NCI-H187 (cell line): Measurements from ENCODE around the gene CERT1.

Source experiments
- DNase-seq, 2 experiments: peaks; one replicate each; lab custom pipeline; 2025; lab: John Stamatoyannopoulos, UW

CERT1 gene

DNA sequence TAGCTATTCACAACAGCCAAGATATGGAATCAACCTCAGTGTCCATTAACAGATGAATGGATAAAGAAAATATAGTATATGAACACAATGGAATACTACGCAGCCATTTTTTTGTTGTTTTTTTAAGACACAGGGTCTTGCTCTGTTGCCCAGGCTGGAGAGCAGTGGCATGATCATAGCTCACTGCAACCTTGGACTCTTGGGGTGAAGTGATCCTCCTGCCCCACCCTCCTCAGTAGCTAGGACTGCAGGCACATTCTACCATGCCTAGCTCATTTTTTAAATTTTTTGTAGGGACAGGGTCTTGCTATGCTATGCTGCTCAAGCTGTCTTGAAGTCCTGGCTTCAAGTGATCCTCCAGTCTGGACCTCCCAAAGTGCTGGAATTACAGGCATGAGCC is 38.5 kb downstream of the CERT1 start:
- no peak for DNase-seq

GRCh38 chr5:75471193-75471592 is 40.2 kb downstream of the CERT1 start:
- DNase-seq, result no peak

- DNase-seq, result no peak
Measured at GRCh38 chr5:75469017-75469416, 42.4 kb downstream of the CERT1 start.

DNA sequence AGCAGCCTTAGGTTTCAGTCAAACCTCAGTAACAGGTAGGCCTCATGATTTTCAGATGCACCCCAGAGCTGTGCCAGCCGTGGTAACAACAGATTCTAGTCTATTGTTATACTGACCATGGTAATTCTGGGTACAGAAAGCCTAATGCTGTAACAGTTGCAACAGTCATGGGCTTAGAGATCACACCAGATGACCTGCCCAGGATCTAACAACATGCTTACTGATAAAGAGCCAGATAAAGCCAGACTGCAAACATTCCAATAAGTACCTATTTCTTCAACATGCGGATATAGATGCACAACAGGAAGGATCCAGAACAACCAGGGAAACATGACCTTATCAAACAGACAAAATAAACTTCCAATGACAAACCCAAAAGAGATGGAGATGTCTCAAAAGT is 42.8 kb downstream of the CERT1 start:
- DNase-seq, result no peak

DNA sequence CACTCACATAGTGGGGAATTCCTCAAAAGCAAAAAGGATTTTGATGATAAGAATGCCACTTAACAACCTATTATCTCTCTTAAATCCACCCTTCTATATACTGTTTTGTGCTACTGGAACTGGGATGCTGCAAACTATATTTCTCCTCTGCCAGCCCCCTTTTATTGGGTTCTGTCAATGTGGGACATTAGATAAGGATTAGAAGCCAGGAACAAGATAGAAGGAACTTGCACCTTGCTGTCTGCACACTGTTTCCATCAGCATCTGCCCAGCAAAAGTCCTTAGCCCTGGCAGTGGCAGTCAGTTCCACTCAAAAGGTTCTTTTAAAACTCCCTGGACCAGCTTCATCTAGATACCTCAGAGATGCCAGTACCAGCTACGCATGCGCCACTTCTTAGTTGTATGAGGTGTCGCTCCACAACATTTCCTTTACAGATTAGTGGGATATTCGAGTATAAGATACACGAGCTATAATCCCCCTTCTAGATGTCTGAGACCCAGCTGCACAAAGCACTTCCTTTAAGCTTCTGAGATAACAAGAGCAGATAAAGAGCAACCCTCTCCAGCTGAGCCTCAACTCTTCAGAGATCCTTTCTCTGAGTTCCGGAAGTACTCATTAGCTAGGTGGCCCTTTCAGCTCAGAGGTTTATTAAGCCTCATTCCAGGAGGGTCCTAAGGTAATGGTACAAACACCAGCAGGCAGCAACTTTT is 45.3 kb downstream of the CERT1 start:
- DNase-seq, result no peak

DNA sequence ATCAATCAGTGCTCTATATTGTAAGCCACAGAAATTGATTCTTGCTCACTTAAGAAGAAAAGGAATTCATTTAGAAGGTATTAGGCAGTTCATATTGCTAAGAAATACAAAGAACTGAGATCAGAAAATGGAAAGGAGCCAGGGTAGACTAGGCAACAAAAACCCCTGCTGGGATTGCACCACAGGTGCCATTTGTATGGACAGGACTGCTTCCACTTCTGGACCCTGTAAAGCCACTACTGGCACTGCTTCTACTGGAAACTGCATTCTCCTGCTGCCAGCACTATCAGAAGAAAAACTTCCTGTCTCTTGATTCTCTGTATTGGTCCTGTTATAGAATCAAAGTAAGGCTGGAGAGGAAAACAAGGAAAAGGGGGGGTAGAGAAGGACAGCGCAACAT is 45.9 kb downstream of the CERT1 start:
- DNase-seq, result no peak

GRCh38 chr5:75463726-75464125 is 47.7 kb downstream of the CERT1 start:
- DNase-seq, result no peak

DNA sequence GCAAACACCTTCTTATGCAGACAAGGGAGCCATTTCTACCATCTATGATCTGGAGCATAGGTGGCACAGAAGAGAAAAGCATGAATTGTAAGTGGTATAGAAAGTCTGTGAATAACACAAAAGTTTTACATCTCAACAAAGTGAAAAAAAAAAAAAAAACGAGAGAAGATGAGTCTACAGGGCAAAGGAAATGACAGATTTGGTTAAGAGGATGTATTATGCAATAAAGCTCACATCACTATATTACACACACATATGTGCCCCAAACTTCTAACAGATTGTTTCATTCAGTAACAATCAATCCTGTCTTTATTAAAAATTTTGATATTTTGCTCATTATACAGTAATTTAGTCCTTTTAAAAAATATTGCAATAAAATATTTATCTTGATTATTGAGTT is 49.8 kb downstream of the CERT1 start:
- no peak for DNase-seq

- no peak for DNase-seq
Measured at GRCh38 chr5:75460942-75461610, 50.4 kb downstream of the CERT1 start.

- no peak for DNase-seq
Measured at GRCh38 chr5:75460532-75460931, 50.9 kb downstream of the CERT1 start.

DNA sequence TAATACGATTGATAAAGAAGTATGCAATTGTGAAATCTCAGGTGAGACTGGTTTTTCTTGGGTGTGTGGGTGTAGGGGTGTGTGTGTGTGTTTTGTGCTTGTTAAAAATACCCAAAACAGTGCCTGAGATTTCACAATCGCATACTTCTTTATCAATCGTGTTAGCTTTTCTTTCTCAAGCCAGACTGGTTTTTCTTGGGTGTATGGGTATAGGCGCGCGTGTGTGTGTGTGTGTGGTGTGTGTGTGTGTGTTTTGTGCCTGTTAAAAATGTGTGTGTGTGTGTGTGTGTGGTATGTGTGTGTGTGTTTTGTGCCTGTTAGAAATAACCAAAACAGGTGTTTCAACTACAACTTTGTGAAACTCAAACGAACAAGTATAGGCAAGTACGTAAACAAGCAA is 53.7 kb downstream of the CERT1 start:
- DNase-seq, result no peak

GRCh38 chr5:75457161-75457560 is 54.3 kb downstream of the CERT1 start:
- no peak for DNase-seq

- no peak for DNase-seq
Measured at GRCh38 chr5:75450069-75450468, 61.4 kb downstream of the CERT1 start.

GRCh38 chr5:75446068-75446467 is 65.4 kb downstream of the CERT1 start:
- DNase-seq, result no peak

DNA sequence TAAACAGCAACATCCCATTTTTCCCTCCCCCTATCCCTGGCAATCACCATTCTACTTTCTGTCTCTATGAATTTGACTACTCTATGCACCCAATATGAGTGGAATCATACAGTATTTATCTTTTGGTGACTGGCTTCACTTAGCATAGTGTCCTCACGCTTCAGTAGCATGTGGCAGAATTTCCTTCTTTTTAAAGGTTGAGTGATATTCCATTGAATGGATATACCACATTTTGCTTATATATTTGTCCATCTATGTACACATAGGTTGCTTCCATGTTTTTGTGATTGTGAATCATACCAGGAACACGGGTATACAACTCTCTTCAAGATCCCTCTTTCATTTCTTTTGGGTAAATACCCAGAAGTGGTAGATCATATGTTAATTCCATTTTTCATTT is 69.9 kb downstream of the CERT1 start:
- DNase-seq, result no peak

DNA sequence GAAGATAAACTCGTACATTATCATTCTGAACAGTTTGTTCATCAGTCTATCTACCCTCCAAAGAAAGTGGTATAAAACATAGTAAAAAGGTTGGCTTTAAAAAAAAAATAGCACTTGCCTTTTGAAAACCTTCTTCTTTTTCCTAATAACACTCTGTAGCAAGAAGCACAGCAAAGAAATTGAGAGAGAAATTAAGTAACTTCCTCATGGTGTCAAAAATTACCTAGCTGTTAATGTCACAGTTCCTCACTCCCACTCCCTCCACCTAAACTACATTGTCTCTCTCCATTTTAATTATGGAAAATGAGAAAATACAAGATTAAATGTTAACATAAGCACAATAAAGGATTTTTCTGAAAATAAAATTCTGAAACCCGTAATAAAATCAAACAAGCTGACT is 72.2 kb downstream of the CERT1 start:
- DNase-seq, result no peak

- DNase-seq, result no peak
Measured at GRCh38 chr5:75438722-75439121, 72.7 kb downstream of the CERT1 start.

- DNase-seq, result no peak
Measured at GRCh38 chr5:75435096-75435495, 76.3 kb downstream of the CERT1 start.

GRCh38 chr5:75433814-75434506 is 77.5 kb downstream of the CERT1 start:
- DNase-seq, result no peak

GRCh38 chr5:75414241-75414640 is 97.2 kb downstream of the CERT1 start:
- no peak for DNase-seq

DNA sequence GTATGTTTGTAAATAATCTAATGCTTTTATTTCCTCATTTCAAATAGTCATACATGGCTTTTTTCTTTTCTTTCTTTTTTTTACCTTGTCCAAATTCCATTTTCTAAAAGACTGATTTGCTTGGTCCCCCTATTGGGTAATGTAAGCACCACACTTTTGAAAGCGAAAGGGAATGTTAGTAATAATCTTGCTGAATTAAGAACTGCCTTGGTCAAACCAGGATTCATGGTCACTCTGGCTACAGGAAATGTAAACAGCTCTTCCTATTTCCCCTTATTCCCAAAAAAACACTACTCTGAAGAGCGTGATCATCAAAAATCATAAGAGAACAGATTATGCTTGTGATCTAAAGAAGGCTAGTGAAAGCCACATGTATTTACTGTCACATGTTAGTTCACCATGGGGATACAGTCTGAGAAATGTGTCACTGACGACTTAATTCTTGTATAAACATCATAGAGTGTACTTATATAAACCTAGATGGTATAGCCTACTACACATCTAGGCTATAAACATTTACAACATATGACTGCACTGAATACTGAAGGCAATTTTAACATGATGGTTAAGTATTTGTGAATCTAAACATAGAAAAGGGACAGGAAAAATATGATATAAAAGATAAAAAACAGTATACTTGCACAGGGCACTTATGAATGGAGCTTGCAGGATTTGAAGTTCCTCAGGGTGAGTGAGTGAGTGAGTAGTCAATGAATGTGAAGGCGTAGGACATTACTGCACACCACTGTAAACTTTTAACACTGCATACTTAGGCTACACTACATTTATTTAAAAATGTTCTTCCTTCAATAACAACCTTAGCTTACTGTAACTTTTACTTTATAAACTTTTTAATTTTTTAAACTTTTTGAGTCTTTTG is 99.1 kb downstream of the CERT1 start:
- no peak for DNase-seq

DNA sequence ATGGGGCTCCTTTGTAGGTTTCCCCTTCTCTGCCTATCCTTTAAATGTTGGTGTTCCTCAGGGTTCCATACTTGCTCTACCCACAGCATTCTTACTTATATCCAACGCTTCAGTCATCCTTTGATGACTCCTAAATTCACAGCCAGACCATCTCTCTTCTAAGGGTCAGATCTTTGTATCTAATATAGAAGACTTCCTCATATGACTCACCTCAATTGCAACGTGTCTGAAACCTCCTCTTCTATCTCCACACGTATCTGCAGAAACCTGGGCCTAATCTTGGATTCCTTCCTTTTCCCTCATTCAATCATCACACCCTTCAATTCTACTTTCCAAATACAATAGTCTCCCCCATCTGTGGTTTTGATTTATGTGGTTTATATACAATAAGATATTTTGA is 106.1 kb downstream of the CERT1 start:
- DNase-seq, result no peak
